HL-60 (cell line): ENCODE results near the gene MAN1A2.
"Not testable (repeated sequence)": the region's sequence is repeated elsewhere in the genome, so short reads cannot be mapped to it uniquely, and the experiment has no call there.

Source experiments
- DNase-seq, 2 experiments: peaks; one replicate each; pipeline ENCODE4 v3.0.0-alpha.2; 2010 to 2020; ENCODE audit warnings: low read depth in 1 of 2, low spot score in 1 of 2
- H3K27ac ChIP-seq: fragments of 250-450 bp; sonication (Bioruptor Pico); replicated peaks from 2 replicates; pipeline ENCODE4 v1.5.1; 2020; ENCODE audit warnings: mild to moderate bottlenecking, moderate library complexity
- H3K27me3 ChIP-seq: fragments of 250-450 bp; sonication (Bioruptor Pico); 2 replicates; pipeline ENCODE4 v1.5.1; 2021; ENCODE audit warnings: mild to moderate bottlenecking, moderate library complexity; ENCODE audit not compliant: insufficient read depth, poor library complexity, severe bottlenecking
- H3K4me3 ChIP-seq: replicated peaks from 2 replicates; pipeline ENCODE4 v1.5.1; 2011; ENCODE audit warnings: mild to moderate bottlenecking, control low read depth, low read length; ENCODE audit not compliant: insufficient read depth
- GABPA ChIP-seq: IDR thresholded peaks from 2 replicates; pipeline ENCODE4 v1.6.1; 2012; ENCODE audit warnings: low read depth
- POLR2AphosphoS5 ChIP-seq: IDR thresholded peaks from 2 replicates; pipeline ENCODE4 v1.6.1; 2012; ENCODE audit warnings: low read depth
- SPI1 ChIP-seq: IDR thresholded peaks from 2 replicates; pipeline ENCODE4 v1.6.1; 2012; ENCODE audit warnings: low read depth, mild to moderate bottlenecking, borderline replicate concordance
- TF ChIP-seq, protein P1 (sequence below): IDR thresholded peaks from 2 replicates; pipeline ENCODE4 v1.6.1; 2012; ENCODE audit warnings: low read depth; ENCODE audit not compliant: insufficient replicate concordance
- TF ChIP-seq, protein P2 (sequence below): IDR thresholded peaks from one replicate; pipeline ENCODE4 v1.5.1; 2011; ENCODE audit warnings: low read length, control low read depth, inconsistent platforms; ENCODE audit not compliant: insufficient read depth

The MAN1A2 gene

GRCh38 chr1:117346206-117346928, 20.9 kb upstream of the MAN1A2 start:
- TF ChIP-seq, protein P1, sequence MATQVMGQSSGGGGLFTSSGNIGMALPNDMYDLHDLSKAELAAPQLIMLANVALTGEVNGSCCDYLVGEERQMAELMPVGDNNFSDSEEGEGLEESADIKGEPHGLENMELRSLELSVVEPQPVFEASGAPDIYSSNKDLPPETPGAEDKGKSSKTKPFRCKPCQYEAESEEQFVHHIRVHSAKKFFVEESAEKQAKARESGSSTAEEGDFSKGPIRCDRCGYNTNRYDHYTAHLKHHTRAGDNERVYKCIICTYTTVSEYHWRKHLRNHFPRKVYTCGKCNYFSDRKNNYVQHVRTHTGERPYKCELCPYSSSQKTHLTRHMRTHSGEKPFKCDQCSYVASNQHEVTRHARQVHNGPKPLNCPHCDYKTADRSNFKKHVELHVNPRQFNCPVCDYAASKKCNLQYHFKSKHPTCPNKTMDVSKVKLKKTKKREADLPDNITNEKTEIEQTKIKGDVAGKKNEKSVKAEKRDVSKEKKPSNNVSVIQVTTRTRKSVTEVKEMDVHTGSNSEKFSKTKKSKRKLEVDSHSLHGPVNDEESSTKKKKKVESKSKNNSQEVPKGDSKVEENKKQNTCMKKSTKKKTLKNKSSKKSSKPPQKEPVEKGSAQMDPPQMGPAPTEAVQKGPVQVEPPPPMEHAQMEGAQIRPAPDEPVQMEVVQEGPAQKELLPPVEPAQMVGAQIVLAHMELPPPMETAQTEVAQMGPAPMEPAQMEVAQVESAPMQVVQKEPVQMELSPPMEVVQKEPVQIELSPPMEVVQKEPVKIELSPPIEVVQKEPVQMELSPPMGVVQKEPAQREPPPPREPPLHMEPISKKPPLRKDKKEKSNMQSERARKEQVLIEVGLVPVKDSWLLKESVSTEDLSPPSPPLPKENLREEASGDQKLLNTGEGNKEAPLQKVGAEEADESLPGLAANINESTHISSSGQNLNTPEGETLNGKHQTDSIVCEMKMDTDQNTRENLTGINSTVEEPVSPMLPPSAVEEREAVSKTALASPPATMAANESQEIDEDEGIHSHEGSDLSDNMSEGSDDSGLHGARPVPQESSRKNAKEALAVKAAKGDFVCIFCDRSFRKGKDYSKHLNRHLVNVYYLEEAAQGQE: no peak
- no peak for TF ChIP-seq SPI1
- TF ChIP-seq GABPA: no peak
- no peak for TF ChIP-seq POLR2AphosphoS5
- TF ChIP-seq, protein P2, sequence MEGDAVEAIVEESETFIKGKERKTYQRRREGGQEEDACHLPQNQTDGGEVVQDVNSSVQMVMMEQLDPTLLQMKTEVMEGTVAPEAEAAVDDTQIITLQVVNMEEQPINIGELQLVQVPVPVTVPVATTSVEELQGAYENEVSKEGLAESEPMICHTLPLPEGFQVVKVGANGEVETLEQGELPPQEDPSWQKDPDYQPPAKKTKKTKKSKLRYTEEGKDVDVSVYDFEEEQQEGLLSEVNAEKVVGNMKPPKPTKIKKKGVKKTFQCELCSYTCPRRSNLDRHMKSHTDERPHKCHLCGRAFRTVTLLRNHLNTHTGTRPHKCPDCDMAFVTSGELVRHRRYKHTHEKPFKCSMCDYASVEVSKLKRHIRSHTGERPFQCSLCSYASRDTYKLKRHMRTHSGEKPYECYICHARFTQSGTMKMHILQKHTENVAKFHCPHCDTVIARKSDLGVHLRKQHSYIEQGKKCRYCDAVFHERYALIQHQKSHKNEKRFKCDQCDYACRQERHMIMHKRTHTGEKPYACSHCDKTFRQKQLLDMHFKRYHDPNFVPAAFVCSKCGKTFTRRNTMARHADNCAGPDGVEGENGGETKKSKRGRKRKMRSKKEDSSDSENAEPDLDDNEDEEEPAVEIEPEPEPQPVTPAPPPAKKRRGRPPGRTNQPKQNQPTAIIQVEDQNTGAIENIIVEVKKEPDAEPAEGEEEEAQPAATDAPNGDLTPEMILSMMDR: no peak
- Histone ChIP-seq H3K27me3 (no peaks in the 10 kb centered on the region), H3K4me3 (no peak overlapping the region), H3K27ac (no peak overlapping the region)
- no peak for DNase-seq

- TF ChIP-seq, protein P1: no peak
- TF ChIP-seq, protein P2: no peak
These were observed 19.3 kb upstream of the MAN1A2 start for GRCh38 chr1:117347907-117348306.

DNA sequence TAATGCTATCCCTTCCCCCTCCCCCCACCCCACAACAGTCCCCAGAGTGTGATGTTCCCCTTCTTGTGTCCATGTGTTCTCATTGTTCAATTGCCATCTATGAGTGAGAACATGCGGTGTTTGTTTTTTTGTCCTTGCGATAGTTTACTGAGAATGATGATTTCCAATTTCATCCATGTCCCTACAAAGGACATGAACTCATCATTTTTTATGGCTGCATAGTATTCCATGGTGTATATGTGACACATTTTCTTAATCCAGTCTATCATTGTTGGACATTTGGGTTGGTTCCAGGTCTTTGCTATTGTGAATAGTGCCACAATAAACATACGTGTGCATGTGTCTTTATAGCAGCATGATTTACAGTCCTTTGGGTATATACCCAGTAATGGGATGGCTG, 14.6 kb upstream of the MAN1A2 start:
- not testable (repeated sequence) for H3K27me3 ChIP-seq, DNase-seq, H3K4me3 ChIP-seq, H3K27ac ChIP-seq

More at GRCh38 chr1:117347907-117348306, 19.3 kb upstream of the MAN1A2 start:
- no peak for DNase-seq
- Histone ChIP-seq H3K27ac (no peak overlapping the region), H3K27me3 (no peaks in the 10 kb centered on the region), H3K4me3 (no peak overlapping the region)

- not testable (repeated sequence) for H3K4me3 ChIP-seq, DNase-seq, H3K27ac ChIP-seq, H3K27me3 ChIP-seq
These were observed 9.2 kb upstream of the MAN1A2 start for GRCh38 chr1:117357833-117358603.

- H3K4me3 ChIP-seq, H3K27ac ChIP-seq, H3K27me3 ChIP-seq, DNase-seq: not testable (repeated sequence)
These were observed 8.7 kb upstream of the MAN1A2 start for GRCh38 chr1:117358604-117358887.
